GM23248 (cell line): ENCODE data around the gene POU3F2. TPM values are rescaled to one million over a fixed set of nuclear protein-coding genes. Genes with fewer than 3 reads are reported as not detected.

Source experiments
- DNase-seq: peaks from one replicate; pipeline ENCODE4 v3.0.0-alpha.2; 2015
- H2AFZ ChIP-seq: fragments of 200-600 bp; sonication (generic); 2 replicates; pipeline ENCODE4 v1.6.1; 2016; ENCODE audit warnings: antibody characterized with exemption
- H3F3A ChIP-seq: fragments of 200-600 bp; sonication (generic); 2 replicates; pipeline ENCODE4 v1.6.1; 2016; ENCODE audit warnings: mild to moderate bottlenecking, antibody characterized with exemption, mixed run types; ENCODE audit not compliant: insufficient read depth
- H3K27ac ChIP-seq: fragments of 200-600 bp; sonication (generic); 2 replicates; pipeline ENCODE4 v1.5.1; 2016; ENCODE audit warnings: mild to moderate bottlenecking
- H3K27me3 ChIP-seq: fragments of 200-600 bp; sonication (generic); replicated peaks from 2 replicates; pipeline ENCODE4 v1.6.1; 2016; ENCODE audit warnings: mild to moderate bottlenecking; ENCODE audit not compliant: insufficient read depth
- H3K36me3 ChIP-seq: fragments of 200-600 bp; sonication (generic); 2 replicates; pipeline ENCODE4 v1.6.1; 2016; ENCODE audit warnings: low read depth, mild to moderate bottlenecking
- H3K4me1 ChIP-seq: fragments of 200-600 bp; sonication (generic); 2 replicates; pipeline ENCODE4 v1.6.1; 2016; ENCODE audit warnings: mild to moderate bottlenecking; ENCODE audit not compliant: insufficient read depth
- H3K4me2 ChIP-seq: fragments of 200-600 bp; sonication (generic); one replicate; pipeline ENCODE4 v1.6.1; 2016; ENCODE audit warnings: mild to moderate bottlenecking; ENCODE audit not compliant: unreplicated experiment
- H3K4me3 ChIP-seq: fragments of 200-600 bp; sonication (generic); 2 replicates; pipeline ENCODE4 v1.5.1; 2016; ENCODE audit warnings: mild to moderate bottlenecking
- H3K79me2 ChIP-seq: fragments of 200-600 bp; sonication (generic); 2 replicates; pipeline ENCODE4 v1.6.1; 2016; ENCODE audit warnings: mild to moderate bottlenecking; ENCODE audit not compliant: insufficient read depth
- H3K9ac ChIP-seq: fragments of 200-600 bp; sonication (generic); 2 replicates; pipeline ENCODE4 v1.6.1; 2016; ENCODE audit warnings: mild to moderate bottlenecking
- H3K9me2 ChIP-seq: fragments of 200-600 bp; sonication (generic); 2 replicates; pipeline ENCODE4 v1.6.1; 2016; ENCODE audit warnings: mixed run types, mild to moderate bottlenecking, moderate library complexity; ENCODE audit not compliant: insufficient read depth
- H3K9me3 ChIP-seq: fragments of 200-600 bp; sonication (generic); one replicate; pipeline ENCODE4 v1.6.1; 2017; ENCODE audit warnings: low read depth
- H4K20me1 ChIP-seq: fragments of 200-600 bp; sonication (generic); 2 replicates; pipeline ENCODE4 v1.6.0; 2016; ENCODE audit not compliant: insufficient read depth
- EZH2 ChIP-seq: fragments of 200-600 bp; sonication (generic); IDR thresholded peaks from 2 replicates; pipeline ENCODE4 v1.6.1; 2018; ENCODE audit warnings: antibody characterized with exemption, mild to moderate bottlenecking; ENCODE audit not compliant: insufficient read depth, poor library complexity, severe bottlenecking
- EZH2phosphoT487 ChIP-seq: fragments of 200-600 bp; sonication (generic); IDR thresholded peaks from 2 replicates; pipeline ENCODE4 v1.6.1; 2018; ENCODE audit warnings: antibody characterized with exemption, moderate library complexity, mild to moderate bottlenecking, low read depth; ENCODE audit not compliant: insufficient read depth
- WGBS, 2 experiments: methylation state at CpG; one replicate each; pipeline ENCODE4 v1.1.6; 2015 to 2017; ENCODE audit warnings: low lambda C conversion rate in 2 of 2, low coverage in 1 of 2; ENCODE audit errors: missing lambda C conversion rate in 2 of 2; 5-methylcytosine and 5-hydroxymethylcytosine counted together
- in situ Hi-C: fragments of 300-500 bp; cut with MboI; formaldehyde crosslinking; loops from 2 replicates; pipeline ENCODE4 v1.15.0; 2020
- polyA plus RNA-seq: library from polyadenylated mRNA; unstranded; fragments of >200 nt; fragmentation: Nextera tagmentation; extraction: Ambion mirVana; gene quantifications from 2 replicates; pipeline ENCODE4 v1.2.1, GENCODE V29; 2016
- total RNA-seq: library from RNA; depleted of rRNA; stranded (reverse); fragments of >200 nt; shearing (Covaris generic); gene quantifications from 2 replicates; pipeline ENCODE4 v1.2.3, GENCODE V29; 2014

POU3F2 gene
- total and polyA plus RNA-seq, 2 experiments from 2014 or later: 0.05 TPM; not detected in 1

DNA sequence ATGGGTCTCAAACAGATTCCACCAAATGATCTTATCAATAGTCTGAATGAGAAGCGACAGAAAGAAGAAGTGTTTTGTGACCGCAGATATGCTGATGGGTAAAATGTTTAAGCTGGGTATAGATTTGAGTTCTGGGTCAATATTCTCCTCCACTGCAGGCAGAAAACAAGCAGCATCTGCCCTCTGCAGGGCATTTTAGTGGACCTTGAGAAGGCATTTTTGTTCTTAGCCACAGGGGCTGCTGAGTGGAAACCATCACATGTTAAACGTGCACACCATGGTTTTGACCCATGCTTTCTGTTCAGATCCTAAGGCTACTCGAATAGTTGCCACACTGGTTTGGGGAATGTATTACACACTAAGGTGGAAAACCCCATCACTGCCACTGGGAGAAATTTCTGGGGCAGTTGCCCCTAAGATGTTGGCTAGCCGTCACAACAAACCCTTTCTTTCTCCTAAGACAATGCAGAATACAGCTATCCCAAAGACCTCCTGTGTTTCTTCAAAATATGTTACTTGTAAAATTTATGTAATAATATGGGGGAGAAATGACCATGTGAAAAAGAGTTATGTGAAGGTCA lies 5.5 kb downstream of the POU3F2 start:
- Histone ChIP-seq H2AFZ (no peak overlapping the region), H3K4me3 (no peak overlapping the region), H3F3A (no peaks in the 10 kb centered on the region), H3K9ac (no peak overlapping the region), H3K27me3 (peaks cover 73% of the 10 kb centered on the region), H3K36me3 (no peaks in the 10 kb centered on the region), H3K9me3 (no peaks in the 10 kb centered on the region), H4K20me1 (no peaks in the 10 kb centered on the region), H3K4me1 (no peaks in the 10 kb centered on the region), H3K27ac (no peak overlapping the region), H3K79me2 (no peaks in the 10 kb centered on the region), H3K9me2 (no peaks in the 10 kb centered on the region), H3K4me2 (no peak overlapping the region)
- TF ChIP-seq EZH2 (no peak), EZH2phosphoT487 (no peak)
- in situ Hi-C loops: loop anchor here (25.0 kb wide), 1 partner anchor 1353 kb away; no protein-coding TSS in a partner anchor
- 70 to 84% methylated on average over 5 of the region's 5 CpGs for WGBS, 2 experiments
- DNase-seq: no peak

DNA sequence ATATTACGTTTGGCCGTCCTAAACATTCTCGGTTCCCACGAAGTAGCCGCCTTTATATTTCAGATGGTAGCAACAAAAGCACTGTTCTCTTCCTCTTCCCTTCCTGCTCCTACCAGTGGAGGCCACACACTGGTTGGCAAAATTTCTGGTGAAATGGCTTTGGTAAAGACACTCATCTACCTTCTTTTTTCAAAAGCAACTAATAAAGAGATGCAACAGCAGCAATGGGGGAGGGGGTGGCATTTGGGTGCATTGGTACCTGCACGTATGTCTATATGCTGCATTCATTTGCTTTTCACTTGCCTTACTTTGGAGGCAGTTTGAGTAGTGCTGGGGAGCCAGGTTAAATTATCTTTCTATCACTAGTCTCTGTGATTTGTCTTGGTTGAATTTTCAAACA lies 6.0 kb downstream of the POU3F2 start:
- H4K20me1 ChIP-seq: no peaks in the 10 kb centered on the region
- 82 to 86% methylated on average over 6 of the region's 6 CpGs for WGBS, 2 experiments
- no peaks in the 10 kb centered on the region for H3K36me3 ChIP-seq
- no peak overlapping the region for H3K27ac ChIP-seq
- in situ Hi-C loops: loop anchor here (25.0 kb wide), 1 partner anchor 1353 kb away; no protein-coding TSS in a partner anchor
- TF ChIP-seq EZH2phosphoT487 (no peak), EZH2 (no peak)
- H3K4me3 ChIP-seq: no peak overlapping the region
- H3K9me3 ChIP-seq: no peaks in the 10 kb centered on the region
- H3K27me3 ChIP-seq: peaks cover 72% of the 10 kb centered on the region
- no peaks in the 10 kb centered on the region for H3F3A ChIP-seq
- DNase-seq: no peak
- H3K79me2 ChIP-seq: no peaks in the 10 kb centered on the region
- no peaks in the 10 kb centered on the region for H3K4me1 ChIP-seq
- H3K9me2 ChIP-seq: no peaks in the 10 kb centered on the region
- H3K4me2 ChIP-seq: no peak overlapping the region
- H2AFZ ChIP-seq: no peak overlapping the region
- no peak overlapping the region for H3K9ac ChIP-seq

DNA sequence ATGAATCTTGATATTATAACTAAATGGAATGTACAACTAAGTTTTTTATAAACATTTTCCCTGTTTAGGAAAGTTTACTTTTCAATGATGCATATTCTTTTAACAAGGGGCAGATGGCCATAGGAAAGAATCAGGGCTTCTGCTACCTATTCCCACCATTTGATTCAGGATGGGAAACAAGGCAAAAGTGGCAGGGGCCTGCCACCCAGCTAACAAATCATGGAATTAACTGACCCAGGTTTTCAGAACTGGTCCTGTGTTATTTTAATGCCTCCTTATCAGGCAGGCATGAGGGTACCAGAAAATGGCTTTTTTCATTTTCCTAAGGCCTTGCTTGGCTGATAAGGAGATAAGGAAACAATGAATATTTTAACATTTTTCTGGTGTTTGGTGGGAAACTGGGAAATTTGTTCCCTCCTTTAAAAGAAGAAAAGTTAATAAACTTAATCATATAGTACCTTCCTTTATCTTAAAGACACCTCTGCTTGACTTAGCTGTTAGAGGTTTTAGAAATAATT lies 6.7 kb downstream of the POU3F2 start:
- no peaks in the 10 kb centered on the region for H3K36me3 ChIP-seq
- no peaks in the 10 kb centered on the region for H3K9me2 ChIP-seq
- no peak overlapping the region for H3K4me3 ChIP-seq
- in situ Hi-C loops: loop anchor here (25.0 kb wide), 1 partner anchor 1354 kb away; no protein-coding TSS in a partner anchor
- H3K9me3 ChIP-seq: no peaks in the 10 kb centered on the region
- H3F3A ChIP-seq: no peaks in the 10 kb centered on the region
- no peak overlapping the region for H2AFZ ChIP-seq
- H3K27me3 ChIP-seq: peaks cover 65% of the 10 kb centered on the region
- H3K4me2 ChIP-seq: no peak overlapping the region
- no peak for DNase-seq
- no peaks in the 10 kb centered on the region for H3K79me2 ChIP-seq
- H4K20me1 ChIP-seq: no peaks in the 10 kb centered on the region
- no peak for TF ChIP-seq EZH2
- TF ChIP-seq EZH2phosphoT487: no peak
- no peak overlapping the region for H3K9ac ChIP-seq
- no peak overlapping the region for H3K27ac ChIP-seq
- no peaks in the 10 kb centered on the region for H3K4me1 ChIP-seq

DNA sequence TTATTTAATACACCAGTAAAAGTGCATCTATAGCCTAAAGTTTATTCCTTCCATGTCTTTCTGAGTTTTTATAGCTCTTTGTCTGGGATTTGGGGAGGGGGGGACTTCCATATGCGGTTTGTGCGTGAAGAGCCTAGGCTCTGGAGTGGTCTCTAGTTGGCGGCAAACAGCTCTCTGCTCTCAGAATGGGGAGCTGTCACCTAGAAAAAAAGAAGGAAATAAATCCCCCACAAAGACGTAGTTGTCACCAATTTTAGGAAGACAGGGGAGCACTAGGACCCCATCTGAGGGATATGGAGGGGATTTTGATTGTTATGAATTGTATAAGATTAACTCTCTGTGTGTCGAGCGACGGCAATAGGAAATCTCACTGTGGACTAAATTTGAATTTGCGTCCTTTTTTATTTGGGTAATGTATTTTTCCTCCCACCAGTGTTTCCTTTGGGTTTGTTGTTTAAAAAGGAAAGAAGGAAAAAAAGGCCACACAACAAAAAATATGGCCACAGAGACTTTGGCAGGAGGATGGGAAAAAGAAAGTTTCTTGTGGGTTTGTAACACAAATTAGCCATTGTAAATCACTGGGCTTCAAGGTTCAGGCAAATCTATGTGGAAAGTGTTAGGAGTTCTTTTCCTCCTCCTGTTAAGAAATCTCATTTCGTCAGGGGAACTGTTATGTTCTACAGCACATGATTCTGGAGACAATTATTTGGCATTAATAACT lies 7.4 kb downstream of the POU3F2 start:
- no peaks in the 10 kb centered on the region for H3F3A ChIP-seq
- H4K20me1 ChIP-seq: no peaks in the 10 kb centered on the region
- 74 to 77% methylated on average over 9 of the region's 9 CpGs for WGBS, 2 experiments
- TF ChIP-seq EZH2phosphoT487 (no peak), EZH2 (no peak)
- no peak for DNase-seq
- no peaks in the 10 kb centered on the region for H3K4me1 ChIP-seq
- no peak overlapping the region for H3K4me2 ChIP-seq
- H3K9ac ChIP-seq: no peak overlapping the region
- H3K27ac ChIP-seq: no peak overlapping the region
- in situ Hi-C loops: loop anchor here (25.0 kb wide), 1 partner anchor 1354 kb away; no protein-coding TSS in a partner anchor
- no peak overlapping the region for H3K4me3 ChIP-seq
- no peak overlapping the region for H2AFZ ChIP-seq
- H3K36me3 ChIP-seq: no peaks in the 10 kb centered on the region
- no peaks in the 10 kb centered on the region for H3K79me2 ChIP-seq
- H3K9me3 ChIP-seq: no peaks in the 10 kb centered on the region
- H3K9me2 ChIP-seq: no peaks in the 10 kb centered on the region
- peaks cover 62% of the 10 kb centered on the region for H3K27me3 ChIP-seq
